HG03175 (cell line): Measurements from ENCODE around the gene LCN9.
"Not testable (repeated sequence)": the region's sequence is repeated elsewhere in the genome, so short reads cannot be mapped to it uniquely, and the experiment has no call there.

Source experiments
- ATAC-seq: cut with Tn5 transposase; IDR thresholded peaks from one replicate; pipeline ENCODE4 v1.9.1; 2021; ENCODE audit warnings: mild to moderate bottlenecking, moderate library complexity; ENCODE audit not compliant: unreplicated experiment

The LCN9 gene

DNA sequence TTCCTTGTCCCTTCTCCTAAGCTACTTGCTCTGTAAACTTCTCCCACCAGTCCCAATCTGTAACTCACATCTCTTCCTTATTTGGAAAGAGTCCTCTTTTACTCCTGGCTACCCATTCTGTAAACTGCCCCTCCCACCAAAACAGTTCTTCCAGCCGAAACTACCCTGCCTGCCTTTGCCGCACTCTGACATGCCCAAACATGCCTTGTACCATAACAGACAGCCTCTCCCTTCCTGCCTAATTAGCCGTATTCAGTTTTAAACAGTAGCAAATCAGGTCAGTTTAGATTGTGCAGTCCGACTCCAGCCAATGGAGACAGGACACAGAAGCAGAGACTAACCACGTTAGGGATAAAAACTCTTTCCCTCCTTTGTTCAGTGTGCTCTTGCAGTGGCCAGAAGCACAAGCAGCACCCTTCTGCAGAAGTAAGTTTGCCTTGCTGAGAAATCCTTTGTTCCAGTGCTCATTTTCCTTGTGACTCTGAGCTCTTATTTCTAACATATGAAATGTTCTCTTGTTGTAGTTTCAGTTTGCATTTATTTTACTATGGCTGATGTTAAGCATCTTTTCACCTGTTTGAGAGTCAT, 18.4 kb upstream of the LCN9 start:
- no peak for ATAC-seq

- ATAC-seq: no peak
These were observed 15.2 kb upstream of the LCN9 start for GRCh38 chr9:135647884-135648283.

GRCh38 chr9:135648494-135649410, 14.4 kb upstream of the LCN9 start:
- no peak for ATAC-seq

GRCh38 chr9:135649508-135649907, 13.6 kb upstream of the LCN9 start:
- no peak for ATAC-seq

GRCh38 chr9:135650408-135650807, 12.7 kb upstream of the LCN9 start:
- no peak for ATAC-seq

DNA sequence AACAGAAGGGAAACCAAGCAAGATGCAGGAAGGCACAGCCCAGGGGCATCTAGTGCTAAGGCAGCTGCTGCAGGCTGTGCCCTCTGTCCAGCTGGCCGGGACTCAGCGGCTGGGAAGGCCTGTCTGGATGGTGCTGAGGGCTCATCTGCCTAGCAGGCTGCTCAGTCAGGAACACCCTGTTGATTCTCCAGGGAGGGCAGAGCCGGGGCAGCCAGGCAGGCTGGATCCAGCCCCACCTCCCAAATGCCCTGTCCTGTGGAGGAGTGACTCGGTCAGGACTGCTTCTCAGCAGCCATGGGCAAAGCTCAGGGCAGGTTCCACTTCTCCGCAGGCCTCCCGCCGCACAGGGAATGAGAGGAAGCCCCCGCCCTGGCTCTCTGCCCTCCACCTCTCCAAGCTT, 7.8 kb upstream of the LCN9 start:
- ATAC-seq: no peak

GRCh38 chr9:135657416-135657815, 5.7 kb upstream of the LCN9 start:
- ATAC-seq: no peak

GRCh38 chr9:135659252-135659651, 3.9 kb upstream of the LCN9 start:
- ATAC-seq: no peak

DNA sequence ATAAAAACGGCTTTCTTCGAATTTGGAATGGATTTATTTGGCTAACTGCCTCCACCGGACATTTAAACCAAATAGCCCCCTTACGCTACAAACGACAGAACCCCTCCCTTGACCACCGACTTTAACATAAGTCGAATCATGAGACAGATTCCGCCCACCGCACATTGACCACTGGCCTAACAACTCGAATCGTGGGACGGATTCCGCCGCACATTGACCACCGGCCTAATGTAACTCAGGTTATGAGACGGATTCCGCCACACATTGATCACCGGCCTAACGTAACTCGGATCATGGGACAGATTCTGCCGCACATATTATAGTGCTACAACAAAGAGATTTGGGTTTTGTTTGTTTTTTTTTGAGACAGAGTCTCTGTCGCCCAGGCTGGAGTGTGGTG, 2.7 kb upstream of the LCN9 start:
- no peak for ATAC-seq

DNA sequence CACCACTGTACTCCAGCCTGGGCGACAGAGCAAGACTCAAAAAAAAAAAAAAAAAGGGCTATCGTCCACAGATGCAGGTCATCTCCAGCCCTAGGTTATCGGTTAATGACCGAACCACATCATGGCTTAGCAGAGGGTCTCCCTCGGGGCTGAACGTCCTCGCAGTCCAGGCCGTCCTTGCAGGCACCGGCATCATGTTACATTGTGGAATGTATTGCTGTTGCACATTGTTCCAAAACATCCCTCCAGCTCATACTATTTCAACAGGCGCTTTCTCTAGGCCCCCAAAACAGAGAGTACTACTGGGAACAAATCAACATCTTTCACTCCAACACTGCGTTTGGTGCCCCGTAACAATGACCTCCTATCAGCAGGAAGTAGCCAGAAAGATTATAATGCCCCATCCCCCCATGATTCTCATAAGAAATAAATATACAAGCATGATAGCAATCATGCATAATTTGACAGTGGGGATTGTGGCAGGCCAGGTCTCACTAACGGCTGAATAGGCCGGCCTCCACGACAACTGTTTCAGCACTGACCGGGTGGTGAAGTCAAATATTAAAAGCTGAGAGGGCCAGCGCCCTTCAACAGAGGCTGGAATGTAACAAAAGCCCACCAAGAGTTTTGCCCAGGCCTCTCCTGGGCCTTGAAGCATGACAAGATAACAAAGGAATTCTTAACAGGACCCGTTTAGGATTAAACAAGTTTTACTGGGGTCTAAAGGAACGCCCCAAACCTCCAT, 1.1 kb upstream of the LCN9 start:
- no peak for ATAC-seq

DNA sequence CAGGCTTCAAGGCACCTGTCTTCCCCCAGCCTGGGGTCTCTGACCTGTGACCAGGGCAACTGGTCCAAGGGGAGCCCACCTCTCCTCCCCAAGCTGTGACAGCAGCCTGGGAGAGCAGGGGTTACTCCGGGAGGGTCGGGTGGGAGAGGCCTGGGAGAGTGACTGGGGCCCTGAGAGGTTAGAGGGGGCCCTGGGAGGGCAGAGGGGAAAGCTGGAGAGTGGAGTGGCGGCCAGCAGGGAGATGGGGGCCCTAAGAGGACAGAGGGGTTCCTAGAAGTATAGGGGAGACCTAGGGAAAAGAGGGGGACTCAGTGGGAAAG, 302 bp downstream of the LCN9 start:
- no peak for ATAC-seq

GRCh38 chr9:135663857-135664256, 748 bp downstream of the LCN9 start:
- ATAC-seq: no peak

- no peak for ATAC-seq
These were observed 1.2 kb downstream of the LCN9 start for GRCh38 chr9:135664266-135664665.

DNA sequence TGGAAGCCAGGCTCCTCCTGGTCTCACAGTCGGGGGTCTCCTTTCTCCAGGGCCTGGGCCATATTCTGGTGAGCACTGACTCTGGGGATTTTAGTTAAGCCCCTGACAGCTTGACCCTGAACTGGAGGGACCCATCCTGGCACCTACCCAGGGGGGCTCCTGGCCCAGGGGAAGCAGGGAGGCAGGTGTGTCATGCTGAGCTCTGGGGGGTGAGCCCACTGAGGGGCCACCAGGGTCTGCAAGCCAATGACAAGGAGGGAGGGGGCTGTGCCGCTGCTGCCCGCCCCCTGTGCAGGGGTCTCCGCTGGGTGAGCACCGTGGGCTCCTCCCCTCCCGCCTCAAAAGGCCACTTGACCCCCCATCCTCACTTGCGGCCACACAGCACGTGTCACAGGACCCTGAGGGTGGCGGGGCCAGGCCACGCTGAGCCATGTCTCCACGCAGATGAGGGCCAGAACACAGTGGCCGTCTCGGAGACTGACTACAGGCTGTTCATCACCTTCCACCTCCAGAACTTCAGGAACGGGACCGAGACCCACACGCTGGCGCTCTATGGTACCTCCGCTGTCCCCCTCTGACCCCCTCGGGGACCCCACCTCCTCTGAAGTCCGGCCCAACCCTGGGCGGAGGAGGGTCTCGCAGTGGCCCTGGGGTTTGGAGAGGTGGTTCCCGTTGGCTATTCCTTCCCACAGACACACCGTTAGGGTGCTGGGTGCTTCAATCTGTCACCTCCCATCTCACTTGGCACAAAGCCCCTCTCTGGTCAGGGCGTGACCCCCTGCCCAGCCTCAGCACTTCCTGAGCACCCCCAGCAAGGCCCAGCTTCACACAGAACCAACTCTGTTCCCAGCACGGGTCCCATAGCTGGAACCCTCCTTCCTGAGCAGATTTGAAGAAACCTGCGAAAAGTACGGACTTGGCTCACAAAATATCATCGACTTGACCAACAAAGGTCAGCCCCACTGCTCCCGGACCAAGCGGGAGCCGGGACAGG, 2.0 kb downstream of the LCN9 start:
- ATAC-seq: no peak

DNA sequence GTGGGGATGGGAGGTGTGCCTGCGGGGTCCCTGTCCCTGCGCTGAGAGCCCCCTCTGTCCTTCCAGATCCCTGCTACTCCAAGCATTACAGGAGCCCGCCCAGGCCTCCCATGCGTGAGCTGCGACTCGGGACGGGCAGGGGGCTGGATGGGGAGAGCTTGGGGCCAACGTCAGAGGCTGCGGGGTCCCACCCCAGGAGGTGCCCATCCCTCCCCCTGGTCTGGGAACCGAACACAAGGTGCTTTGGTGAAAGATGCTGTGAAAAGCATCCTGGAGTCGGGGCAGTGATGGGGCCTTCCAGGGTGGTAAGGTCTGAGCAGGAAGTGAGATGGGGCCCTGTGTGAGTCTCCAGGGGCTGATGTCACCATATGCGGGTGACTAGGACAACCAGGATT, 2.7 kb downstream of the LCN9 start:
- no peak for ATAC-seq

- ATAC-seq: no peak
These were observed 3.7 kb downstream of the LCN9 start for GRCh38 chr9:135666534-135667462.

GRCh38 chr9:135667463-135668001, 4.4 kb downstream of the LCN9 start:
- no peak for ATAC-seq

GRCh38 chr9:135669018-135669417, 5.9 kb downstream of the LCN9 start:
- ATAC-seq: not testable (repeated sequence)

- no peak for ATAC-seq
These were observed 6.6 kb downstream of the LCN9 start for GRCh38 chr9:135669616-135670285.
